ENCODE data around the gene PLCG2. TPM values are rescaled to one million over a fixed set of nuclear protein-coding genes. Genes with fewer than 3 reads are reported as not detected.

Gene PLCG2
- total RNA-seq, 1 donor from 2014 or later: 10.9 TPM

DNA sequence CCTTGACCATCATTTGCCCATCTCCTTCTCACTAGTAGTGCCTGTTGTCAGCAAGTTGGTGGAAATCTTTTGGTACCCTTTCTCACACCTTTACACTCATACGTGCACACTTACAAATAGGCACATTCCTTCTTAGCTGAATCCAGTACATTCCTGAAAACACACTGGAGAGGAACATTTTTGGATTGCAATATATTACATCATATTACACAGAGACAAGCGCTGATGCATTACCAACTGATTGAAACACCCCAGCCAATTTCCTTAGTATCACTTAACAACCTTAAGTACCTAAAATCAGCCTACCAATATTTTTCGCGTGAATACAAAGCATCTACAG is 64.1 kb downstream of the PLCG2 start:
- no peak for DNase-seq (ENCODE audit: low read depth in 2 of 2)

DNA sequence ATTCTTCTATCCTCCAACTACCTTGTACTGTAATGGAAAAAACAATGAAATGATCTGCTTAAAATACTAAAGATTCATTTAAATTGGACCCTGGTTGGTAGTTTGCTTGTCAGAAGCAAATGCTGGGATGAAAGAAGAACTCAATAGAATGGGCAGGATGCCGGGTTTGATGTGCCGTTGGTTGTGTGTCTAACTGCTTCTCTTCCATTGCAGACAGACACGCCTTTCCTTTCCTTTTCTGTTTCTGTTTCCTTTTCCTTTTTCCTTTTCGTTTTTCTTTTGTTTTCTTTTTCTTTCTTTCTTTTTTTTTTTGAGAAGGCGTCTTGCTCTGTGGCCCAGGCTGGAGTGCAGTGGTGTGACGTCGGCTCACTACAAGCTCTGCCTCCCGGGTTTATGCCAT is 64.6 kb downstream of the PLCG2 start:
- DNase-seq (ENCODE audit: low read depth in 2 of 2): no peak

DNA sequence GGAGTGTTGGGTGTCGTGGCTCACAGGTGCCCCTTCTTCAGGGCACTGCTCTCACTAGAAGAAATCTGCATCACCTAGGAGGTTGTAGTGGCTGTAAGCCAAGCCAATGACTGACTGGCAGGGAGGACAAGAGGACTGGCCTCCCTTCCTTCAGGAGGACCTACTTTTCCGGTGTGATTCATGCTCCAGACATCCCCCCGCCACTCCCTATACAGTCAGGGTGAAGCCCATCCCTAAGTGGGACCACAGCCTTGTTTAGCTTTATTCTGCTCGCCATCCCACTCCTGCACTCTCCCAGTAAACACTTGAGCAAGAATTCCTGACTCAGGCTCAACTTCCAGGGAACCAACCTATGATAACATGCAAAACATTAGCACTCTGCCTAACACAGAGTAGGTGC is 67.0 kb downstream of the PLCG2 start:
- peak in 1 of 2 donors; percentile 12 for DNase-seq (ENCODE audit: low read depth in 2 of 2)

DNA sequence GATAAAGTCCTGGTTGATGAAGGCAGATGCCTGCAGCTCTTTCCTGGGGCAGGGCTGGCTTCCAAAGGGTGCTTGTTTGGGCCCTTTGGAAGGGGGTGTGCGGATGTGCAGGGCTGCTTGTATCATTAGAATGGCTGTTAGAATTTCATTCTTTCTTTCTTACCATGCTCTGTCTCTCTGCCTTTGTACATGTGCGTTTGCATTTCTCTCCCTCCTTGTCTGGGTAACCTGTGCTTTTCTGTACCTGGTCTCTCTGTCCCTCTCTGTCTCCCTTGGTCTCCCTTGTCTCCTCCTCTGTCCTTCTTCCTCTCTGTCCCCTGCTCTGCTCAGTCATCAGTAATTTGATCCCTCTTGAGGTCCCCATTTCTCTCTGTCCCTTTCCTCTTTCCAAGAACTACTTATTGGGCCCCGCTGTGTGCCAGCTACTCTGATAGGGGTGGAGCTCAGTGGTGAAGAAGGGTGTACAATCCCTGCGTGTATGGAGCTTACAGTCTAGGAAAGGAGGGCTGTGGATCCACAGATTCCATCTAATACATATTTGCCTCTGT is 69.3 kb downstream of the PLCG2 start:
- no peak for DNase-seq (ENCODE audit: low read depth in 2 of 2)

DNA sequence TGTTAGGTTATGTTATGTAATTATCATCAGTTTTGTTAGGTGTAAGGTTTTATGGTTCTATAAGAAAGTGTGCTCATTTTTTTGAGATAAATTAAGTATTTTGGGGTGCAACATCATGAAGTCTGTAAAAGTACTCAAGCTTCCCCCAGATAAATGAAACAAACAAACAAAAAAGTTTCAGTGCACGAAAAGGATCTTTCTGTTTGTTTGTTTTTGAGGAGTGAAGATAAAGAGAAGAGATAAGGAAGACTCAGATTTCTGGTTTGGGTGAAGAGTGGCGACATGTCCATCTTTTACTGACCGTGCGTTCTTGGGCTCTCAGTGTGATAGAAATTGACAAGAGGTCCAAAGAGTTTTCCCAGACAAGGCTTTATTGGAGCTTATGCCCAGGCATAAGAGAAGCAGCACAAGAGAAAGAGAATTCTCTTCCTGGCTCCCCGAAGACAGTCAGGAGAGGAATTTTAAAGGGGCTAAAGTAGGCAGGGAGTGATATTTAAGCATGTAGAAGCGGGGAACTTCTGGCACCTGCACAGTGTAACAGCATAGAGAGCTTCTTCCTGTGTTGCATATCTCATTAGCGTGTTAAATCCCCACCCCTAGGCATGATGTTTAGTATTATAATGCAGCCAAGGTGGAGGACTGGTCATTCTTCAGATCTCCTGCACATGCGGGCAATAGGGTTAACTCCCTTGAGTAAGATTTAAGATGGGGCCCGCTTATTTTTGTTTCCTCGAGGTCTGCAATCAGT is 71.3 kb downstream of the PLCG2 start:
- DNase-seq (ENCODE audit: low read depth in 2 of 2): no peak

DNA sequence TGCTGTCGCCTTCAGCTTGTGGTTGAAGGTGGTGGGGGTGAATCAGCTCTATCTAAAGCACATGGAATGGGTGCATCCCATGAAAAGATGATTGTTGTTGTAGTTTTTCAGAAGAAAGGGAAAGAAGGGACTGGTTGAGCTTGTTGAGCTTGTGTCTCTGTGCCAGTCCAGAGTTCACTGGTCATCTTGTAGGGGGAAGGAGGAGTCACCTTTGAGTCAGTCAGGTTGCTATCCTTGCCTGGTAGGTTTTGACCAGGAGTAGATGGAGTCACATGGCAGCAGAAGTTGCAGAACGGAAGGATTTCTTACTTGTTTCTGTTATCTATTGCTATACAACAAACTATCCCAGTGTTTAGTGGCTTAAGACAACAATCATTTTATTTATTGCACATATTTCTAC is 73.3 kb downstream of the PLCG2 start:
- no peak for DNase-seq (ENCODE audit: low read depth in 2 of 2)

DNA sequence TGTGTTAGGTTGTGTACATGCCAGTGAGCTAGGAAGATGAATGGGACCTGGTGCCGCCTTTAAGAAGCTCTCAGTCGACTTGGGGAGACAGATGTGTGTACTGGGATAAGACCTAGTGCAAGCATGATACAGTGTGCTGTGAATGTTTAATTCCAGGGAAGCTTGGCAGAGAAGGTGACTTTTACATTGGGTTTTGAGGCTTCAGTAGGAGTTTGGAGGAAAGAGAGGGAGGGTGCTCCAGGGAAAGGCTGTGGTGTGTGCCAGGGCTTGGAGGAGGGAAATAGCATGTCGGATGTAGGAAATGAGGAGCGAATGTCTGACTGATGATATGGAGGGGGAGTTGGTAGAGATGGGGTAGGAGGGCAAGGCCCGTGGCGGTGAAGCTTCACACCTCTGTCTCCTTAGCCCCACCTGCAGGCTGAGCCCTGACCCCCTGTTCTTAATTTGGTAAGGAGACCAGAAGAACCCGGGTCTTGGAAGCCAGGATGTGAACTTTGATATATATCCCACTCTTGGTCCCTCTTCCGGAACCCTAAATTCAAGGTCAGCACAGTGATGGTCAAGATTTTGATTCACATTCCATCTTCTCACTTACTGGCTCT is 76.6 kb downstream of the PLCG2 start:
- no peak for DNase-seq (ENCODE audit: low read depth in 2 of 2)

DNA sequence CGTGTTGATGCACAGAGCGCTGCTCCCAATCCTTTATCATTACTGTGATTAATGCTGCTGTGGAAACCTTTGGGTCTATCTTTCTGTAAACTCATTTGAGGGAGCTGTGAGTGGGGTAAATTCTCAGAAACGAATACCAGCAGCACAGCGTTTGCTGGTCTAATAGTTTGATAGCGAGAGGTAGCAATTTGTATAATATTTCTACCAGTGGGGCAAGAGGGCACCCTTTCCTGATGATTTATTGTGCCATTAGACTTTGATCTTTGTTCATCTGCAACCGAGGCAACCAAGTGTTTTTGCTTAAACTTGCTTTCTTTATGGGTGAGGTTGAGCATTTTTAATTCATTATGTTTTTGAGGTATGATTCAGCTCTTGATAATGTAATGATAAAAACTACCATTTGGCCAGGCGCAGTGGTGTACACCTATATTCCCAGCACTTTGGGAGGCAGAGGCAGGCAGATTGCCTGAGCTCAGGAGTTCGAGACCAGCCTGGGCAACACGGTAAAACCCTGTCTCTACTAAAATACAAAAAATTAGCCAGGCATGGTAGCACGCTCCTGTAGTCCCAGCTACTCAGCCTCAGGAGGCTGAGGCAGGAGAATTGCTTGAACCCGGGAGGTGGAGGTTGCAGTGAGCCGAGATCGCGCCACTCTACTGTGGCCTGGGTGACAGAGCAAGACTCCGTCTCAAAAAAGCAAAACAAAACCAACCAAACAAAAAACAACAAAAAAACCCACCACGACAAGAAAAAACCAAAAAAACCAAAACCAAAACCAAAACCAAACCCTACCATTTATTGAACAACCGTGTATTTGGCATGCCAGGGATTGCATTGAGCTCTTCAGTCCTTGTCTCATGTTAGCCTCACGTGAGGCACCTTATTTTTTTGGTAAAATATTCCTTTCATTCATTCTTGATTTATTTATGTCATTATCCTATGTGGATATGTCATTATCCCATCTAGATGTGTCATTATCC is 81.5 kb downstream of the PLCG2 start:
- DNase-seq (ENCODE audit: low read depth in 2 of 2): no peak

DNA sequence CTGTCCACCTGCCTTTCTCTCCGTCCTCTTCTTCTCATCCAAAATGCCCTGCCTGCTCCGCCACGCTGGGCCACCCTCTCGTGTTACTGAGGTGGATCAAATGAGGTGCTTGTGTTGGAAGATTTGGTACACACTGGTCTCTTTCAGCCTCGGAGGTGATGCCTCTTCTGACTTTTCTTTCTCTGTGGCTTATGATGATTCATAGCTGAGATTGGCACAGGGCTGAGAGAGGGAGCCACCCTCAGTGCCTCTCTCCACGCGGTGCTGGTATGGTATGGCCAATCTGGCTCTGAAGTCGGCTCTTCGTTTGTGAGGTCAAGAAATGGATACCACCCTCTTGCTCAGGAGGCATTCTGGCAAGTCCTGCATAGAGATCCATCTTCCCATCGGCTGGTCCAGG is 82.4 kb downstream of the PLCG2 start:
- peak in 1 of 2 donors; percentile 13 for DNase-seq (ENCODE audit: low read depth in 2 of 2)

DNA sequence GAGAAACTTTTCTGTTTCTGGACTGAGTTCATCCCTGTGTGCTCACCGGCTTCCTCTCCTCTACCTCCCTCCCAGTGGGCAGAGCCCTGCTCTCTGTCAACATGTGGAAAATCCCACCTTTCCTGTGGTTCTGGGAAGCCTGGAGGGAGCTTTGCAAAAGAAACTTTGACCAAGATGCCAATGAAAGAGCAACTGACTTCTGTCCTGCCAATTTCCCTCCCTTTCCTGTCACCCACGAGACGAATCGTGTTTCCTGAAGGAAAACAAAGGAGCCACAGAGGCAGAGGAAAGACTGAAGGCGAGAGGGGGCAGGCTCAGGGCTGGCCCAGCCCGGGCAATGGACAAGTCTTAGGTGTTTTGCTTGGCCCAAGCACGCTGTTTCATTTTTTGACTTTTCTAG is 82.8 kb downstream of the PLCG2 start:
- peak; percentile 36 to 63 for DNase-seq (ENCODE audit: low read depth in 2 of 2)

DNA sequence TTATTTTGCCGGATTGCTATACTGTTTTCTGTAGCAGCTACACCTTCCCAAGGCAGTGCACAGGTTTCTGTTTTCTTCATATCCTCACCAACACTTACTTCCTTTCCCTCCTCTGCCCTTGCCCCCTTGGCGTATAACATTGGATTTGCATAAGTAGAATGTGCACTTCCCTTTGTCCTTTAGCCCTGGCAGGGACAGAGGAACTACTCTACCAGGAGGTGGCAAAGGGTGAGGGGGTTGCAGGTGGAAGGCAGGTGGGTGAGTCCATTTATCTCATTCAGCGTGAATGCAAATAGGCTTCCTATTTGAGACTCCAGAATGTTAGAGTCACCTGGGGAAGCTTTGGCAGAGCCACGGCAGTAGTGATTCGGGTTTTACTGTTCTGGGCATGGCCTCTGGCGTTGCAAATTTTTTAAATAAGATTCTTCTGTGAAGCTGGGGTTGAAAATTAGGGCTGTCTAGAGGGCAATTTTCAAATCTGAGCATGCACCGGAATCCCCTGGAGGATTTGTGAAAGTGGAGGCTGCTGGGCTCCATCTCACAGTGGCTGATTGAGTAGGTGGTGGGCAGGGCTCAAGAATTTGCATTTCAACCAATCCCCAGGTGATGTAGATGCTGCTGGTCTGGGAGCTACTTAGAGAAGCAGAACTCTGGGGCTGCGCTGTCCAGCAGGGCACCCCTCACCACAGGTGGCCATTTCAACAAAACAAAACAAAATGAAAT is 84.7 kb downstream of the PLCG2 start:
- DNase-seq (ENCODE audit: low read depth in 2 of 2): no peak

DNA sequence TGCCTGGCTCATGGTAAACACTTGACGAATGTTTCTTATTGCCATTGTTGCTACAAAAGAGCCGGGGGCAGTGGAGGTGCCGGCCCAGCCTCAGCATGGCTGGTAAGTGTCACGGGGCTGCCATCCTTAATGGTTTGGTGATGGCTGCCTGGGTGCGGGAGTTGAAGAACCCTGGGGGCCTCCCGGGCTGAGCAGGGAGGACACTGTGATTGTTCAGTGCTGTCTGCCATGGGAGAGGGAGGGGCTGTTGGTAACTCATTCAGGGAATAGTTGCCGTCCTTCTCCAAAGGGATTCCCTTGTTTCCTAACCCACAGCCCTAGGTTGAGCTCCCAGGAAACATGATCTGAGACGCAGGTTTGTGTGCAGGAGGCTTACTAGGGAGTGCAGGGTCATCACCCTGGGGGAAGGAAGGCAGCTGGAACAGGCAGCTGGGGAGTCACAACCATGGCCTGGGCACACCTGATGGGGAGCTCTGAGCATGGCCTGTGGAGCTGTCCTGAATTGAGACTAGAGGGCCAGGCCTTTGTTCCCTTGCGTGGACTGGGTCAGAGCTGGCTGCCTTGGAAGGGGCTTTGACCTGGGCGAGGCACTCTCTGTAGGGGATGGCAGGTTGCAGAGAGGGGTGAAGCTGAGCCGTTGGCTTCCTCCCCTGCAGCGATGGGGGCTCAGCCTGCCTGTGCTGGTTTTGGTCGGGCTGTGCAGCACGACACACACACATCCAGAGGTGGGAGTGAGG is 85.7 kb downstream of the PLCG2 start:
- DNase-seq (ENCODE audit: low read depth in 2 of 2): no peak

DNA sequence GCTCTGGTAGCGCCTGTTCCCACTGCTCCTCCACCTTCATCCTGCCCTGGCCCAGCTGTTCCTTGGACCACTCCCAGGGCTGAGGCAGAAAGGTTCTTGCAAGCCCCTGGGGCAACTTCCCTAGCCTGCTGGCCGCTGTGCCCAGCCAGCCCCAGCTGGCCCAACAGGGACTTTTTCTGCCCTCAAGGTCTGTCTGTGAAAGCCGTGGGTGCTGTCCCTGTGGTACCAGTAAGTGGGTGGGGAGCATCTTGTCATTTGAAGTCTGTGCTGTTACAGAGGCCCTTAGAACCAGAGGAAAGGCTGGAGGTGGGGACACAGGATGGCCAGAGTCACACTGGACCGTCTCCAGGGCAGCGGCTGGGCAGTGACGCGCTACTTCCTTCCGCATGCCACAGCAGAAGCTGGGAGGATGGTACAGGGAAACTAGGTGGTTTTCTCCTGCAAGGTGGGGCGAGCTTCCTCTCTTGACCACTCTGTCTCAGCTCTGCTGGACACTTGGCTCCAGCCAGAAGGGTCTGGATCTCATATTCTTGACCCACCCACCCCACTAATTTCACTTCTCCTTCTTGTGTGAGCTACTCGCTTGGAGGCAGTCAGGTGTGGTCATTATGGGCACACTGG is 87.8 kb downstream of the PLCG2 start:
- peak; percentile 67 to 87 for DNase-seq (ENCODE audit: low read depth in 2 of 2)

DNA sequence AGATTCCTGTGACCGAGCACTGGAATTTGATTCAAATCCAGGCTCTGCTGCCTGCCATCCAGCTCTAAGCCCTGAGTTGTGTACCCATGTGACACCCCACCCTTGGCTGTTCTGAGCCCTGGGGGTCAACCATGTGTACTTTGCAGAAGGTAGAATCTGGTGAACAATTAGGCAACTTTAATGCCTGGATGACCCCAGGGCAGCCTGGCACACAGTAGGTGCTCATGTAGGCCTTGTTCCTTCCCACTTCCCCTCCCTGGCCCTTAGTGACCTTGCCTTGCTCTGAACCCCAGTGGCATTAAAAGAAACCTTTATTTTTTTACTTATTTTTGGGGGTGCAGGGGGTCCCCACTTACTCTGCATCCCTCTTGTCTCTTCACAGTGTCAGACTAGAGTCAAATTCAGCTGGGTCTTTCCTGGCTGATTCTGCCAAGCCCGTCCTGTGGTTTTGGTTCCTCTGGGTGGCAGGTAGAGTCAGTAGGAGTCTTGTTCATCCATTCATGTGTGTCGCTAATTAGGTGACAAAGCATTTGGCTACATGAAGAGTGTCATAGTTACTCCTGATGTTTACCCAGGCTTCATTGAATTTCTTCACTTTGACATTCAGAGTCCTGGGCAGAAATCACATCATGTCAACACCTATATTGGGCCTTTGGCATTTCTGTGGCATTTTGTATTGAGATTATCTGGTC is 89.1 kb downstream of the PLCG2 start:
- no peak for DNase-seq (ENCODE audit: low read depth in 2 of 2)

DNA sequence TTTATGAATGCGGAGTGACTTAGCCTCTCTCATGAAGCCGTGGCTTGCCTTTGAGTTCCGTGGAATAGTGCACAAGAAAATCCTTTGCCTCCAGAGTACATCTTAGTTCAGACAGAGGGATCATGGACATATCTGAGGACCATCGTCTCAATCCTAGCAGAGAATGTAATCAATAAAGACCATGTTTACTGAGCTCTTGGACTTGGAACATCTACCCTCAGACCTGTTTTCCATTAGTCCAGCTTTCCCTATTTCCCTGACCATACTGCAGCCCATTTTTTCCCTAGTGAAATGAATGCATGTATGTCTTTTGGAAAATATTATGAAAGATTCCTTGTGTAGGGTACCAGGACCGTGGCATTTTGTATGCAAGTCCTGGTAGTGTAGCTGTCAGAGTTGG is 90.2 kb downstream of the PLCG2 start:
- no peak for DNase-seq (ENCODE audit: low read depth in 2 of 2)

DNA sequence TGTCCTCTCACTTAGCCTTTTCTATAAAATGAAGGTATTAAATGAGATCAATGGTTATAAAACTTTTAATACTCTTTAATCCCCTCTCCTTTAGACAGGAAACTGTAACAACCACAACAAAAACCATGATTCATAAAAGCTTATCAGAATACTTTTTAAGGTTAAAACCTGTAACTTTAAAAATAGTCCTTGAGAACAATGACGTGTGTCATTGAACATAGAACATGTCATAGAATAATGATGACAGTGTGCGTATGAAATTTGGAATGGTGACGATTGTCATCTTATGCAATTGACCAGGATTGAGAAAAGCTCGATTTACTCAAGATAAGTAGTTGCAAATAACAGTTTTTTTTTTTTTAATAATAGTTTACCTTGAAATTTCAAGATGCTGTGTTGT is 94.1 kb downstream of the PLCG2 start:
- peak; percentile 4 to 26 for DNase-seq (ENCODE audit: low read depth in 2 of 2)

DNA sequence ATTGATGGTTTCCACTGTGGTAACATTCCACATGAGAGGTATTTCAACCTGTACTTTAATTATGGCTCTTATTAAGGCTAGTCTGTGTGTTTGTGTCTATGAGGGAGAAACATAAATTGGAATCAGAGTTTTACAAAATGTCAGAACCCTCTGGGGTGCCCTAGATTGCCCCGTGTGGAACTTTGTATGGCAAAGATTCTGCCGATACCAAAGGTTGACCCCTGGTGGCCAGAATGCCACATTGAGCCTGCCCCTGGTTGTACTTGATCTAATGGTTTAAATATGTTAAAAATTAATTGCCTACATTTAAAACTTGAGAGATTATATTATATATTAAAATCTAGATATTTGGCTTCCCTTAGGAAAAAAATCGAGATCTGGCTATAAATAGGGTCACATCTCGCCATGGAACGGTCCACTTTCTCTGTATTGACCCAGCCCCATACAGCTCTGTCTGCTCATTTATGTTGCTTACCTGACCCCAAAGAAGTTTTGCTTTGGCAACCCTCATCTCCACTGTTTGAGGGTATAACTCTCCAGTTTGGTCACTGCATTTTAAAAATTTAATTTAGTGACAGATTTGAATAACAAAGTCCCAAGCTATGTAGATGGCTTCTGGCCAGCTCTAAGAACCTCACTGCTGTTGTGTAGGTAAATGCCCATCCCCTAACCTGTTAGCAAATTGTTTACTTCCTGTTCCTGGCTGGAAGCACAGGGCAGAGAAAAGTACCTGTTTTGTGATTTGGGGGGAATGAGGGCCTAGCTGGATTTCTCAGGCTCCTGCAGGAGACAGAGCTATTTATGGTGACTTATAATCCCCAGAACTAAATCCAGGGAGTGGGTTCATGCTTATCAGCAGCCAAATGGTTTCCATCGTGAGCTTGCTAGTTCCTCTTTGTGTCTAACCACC is 95.0 kb downstream of the PLCG2 start:
- peak; percentile 64 to 76 for DNase-seq (ENCODE audit: low read depth in 2 of 2)

DNA sequence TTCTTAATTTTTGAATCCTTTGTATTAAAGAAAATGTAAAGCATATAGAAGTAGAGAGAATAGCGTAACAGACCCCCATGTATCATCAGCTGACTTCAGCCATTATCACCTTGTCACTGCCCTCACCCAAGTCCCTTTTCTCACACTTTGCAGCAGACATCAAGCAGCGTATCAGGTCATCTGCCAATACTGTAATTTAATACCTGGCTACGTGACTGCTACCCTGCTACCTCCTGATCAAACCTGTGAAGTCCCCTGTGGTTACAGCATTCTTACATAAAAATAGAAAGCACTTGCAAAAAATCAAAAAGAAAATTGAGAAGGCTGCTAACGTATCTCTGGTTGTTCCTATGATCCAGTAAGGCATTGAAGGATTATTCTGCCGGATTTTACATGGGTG is 96.4 kb downstream of the PLCG2 start:
- no peak for DNase-seq (ENCODE audit: low read depth in 2 of 2)
